Neural cell (in vitro differentiated cells): Measurements from ENCODE around the gene PPP2R5A.

Experiments
- EP300 ChIP-seq: fragments of 450-650 bp; conservative IDR thresholded peaks from 2 replicates; pipeline ENCODE4 v1.6.1; 2014; ENCODE audit warnings: antibody characterized with exemption, mild to moderate bottlenecking, moderate library complexity; ENCODE audit not compliant: poor library complexity, severe bottlenecking
- EZH2 ChIP-seq: fragments of 200-600, 300-800 bp; shearing (Covaris generic), sonication (generic); IDR thresholded peaks from 2 replicates; pipeline ENCODE4 v1.6.1; 2014; ENCODE audit warnings: antibody characterized with exemption, low read length, borderline replicate concordance, mild to moderate bottlenecking; ENCODE audit not compliant: insufficient read depth, poor library complexity, severe bottlenecking
- MXI1 ChIP-seq: fragments of 450-650 bp; conservative IDR thresholded peaks from 2 replicates; pipeline ENCODE4 v1.6.1; 2014; ENCODE audit warnings: antibody characterized with exemption, mild to moderate bottlenecking; ENCODE audit not compliant: poor library complexity, severe bottlenecking
- POLR2AphosphoS5 ChIP-seq: IDR thresholded peaks from 2 replicates; pipeline ENCODE4 v1.6.1; 2012
- RAD21 ChIP-seq: fragments of 450-650 bp; conservative IDR thresholded peaks from 2 replicates; pipeline ENCODE4 v1.6.1; 2014; ENCODE audit warnings: antibody characterized with exemption, mild to moderate bottlenecking, moderate library complexity
- SMC3 ChIP-seq: fragments of 450-650 bp; conservative IDR thresholded peaks from 2 replicates; pipeline ENCODE4 v1.6.1; 2014; ENCODE audit warnings: antibody characterized with exemption, mild to moderate bottlenecking, moderate library complexity; ENCODE audit not compliant: poor library complexity
- TAF1 ChIP-seq: IDR thresholded peaks from 2 replicates; pipeline ENCODE4 v1.6.1; 2012; ENCODE audit warnings: low read depth
- TF ChIP-seq, protein P1 (sequence below): fragments of 450-650 bp; IDR thresholded peaks from 2 replicates; pipeline ENCODE4 v1.5.1; 2014; ENCODE audit warnings: antibody characterized with exemption, mild to moderate bottlenecking, moderate library complexity; ENCODE audit not compliant: poor library complexity, severe bottlenecking
- TF ChIP-seq, protein P2 (sequence below): IDR thresholded peaks from 2 replicates; pipeline ENCODE4 v1.6.1; 2012; ENCODE audit warnings: borderline replicate concordance

DNA sequence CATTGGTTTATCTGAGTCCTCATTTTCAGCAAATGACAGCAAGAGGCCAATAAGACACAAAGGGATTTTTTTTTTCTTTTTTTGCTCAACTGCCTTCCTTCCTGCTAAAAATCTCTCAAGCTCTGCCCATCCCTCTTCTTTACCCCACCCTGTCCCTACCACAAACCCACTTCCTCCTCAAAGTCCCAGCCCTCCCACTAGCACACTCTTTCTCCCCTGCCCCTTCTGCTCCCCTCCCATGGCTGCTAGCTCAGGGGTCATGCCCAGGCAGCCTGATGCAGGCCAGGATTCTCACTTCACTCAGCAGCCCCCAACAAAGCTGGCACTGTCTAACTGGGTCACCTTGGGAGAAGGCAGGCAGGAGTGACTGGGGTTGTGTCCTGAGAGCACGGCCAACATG is 28.8 kb upstream of the PPP2R5A start:
- TF ChIP-seq MXI1 (no peak), EP300 (no peak), RAD21 (no peak), TAF1 (no peak), POLR2AphosphoS5 (no peak), EZH2 (no peak), SMC3 (no peak)
- TF ChIP-seq, protein P1, sequence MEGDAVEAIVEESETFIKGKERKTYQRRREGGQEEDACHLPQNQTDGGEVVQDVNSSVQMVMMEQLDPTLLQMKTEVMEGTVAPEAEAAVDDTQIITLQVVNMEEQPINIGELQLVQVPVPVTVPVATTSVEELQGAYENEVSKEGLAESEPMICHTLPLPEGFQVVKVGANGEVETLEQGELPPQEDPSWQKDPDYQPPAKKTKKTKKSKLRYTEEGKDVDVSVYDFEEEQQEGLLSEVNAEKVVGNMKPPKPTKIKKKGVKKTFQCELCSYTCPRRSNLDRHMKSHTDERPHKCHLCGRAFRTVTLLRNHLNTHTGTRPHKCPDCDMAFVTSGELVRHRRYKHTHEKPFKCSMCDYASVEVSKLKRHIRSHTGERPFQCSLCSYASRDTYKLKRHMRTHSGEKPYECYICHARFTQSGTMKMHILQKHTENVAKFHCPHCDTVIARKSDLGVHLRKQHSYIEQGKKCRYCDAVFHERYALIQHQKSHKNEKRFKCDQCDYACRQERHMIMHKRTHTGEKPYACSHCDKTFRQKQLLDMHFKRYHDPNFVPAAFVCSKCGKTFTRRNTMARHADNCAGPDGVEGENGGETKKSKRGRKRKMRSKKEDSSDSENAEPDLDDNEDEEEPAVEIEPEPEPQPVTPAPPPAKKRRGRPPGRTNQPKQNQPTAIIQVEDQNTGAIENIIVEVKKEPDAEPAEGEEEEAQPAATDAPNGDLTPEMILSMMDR: no peak
- TF ChIP-seq, protein P2, sequence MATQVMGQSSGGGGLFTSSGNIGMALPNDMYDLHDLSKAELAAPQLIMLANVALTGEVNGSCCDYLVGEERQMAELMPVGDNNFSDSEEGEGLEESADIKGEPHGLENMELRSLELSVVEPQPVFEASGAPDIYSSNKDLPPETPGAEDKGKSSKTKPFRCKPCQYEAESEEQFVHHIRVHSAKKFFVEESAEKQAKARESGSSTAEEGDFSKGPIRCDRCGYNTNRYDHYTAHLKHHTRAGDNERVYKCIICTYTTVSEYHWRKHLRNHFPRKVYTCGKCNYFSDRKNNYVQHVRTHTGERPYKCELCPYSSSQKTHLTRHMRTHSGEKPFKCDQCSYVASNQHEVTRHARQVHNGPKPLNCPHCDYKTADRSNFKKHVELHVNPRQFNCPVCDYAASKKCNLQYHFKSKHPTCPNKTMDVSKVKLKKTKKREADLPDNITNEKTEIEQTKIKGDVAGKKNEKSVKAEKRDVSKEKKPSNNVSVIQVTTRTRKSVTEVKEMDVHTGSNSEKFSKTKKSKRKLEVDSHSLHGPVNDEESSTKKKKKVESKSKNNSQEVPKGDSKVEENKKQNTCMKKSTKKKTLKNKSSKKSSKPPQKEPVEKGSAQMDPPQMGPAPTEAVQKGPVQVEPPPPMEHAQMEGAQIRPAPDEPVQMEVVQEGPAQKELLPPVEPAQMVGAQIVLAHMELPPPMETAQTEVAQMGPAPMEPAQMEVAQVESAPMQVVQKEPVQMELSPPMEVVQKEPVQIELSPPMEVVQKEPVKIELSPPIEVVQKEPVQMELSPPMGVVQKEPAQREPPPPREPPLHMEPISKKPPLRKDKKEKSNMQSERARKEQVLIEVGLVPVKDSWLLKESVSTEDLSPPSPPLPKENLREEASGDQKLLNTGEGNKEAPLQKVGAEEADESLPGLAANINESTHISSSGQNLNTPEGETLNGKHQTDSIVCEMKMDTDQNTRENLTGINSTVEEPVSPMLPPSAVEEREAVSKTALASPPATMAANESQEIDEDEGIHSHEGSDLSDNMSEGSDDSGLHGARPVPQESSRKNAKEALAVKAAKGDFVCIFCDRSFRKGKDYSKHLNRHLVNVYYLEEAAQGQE: no peak
